ENCODE measurements around the gene MAT1A. TPM values are rescaled to one million over a fixed set of nuclear protein-coding genes. Genes with fewer than 3 reads are reported as not detected.

MAT1A gene
- total RNA-seq, 1 experiment from 2014 or later, result 2.3 TPM

DNA sequence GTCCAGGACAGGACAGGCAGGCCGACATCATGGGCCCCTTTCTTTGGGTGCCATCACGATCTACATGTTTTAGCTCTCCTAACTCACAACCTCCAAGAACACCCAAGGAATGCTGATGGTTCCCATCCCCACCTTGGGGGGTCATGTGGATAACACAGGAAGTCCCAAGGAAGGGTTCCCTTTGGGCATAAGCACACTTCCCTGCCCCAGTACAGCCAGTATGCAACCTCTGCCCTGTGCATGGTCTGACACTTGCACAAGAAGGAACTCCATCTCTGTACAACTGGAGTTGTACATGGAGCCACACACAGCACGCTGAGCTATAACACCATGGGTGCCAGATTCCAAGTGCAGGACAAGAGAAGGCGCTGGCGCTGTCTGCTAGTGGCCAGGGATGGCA lies 11.0 kb downstream of the MAT1A start:
- Mint-ChIP-seq H3K4me1 (peaks cover 13% of the 10 kb centered on the region), H3K9me3 (no peaks in the 10 kb centered on the region), H3K4me3 (no peak overlapping the region), H3K27me3 (ENCODE audit: low read depth) (no peaks in the 10 kb centered on the region; the same call in 1 of the 2 replicates), H3K27ac (no peak overlapping the region), H3K36me3 (no peaks in the 10 kb centered on the region)
- ChIA-PET CTCF (no interaction called here), POLR2A (no interaction called here)
- DNase-seq (ENCODE audit: low spot score) (no peak), ATAC-seq (no peak)
- no peak for TF ChIP-seq TEAD4 (CRISPR knock-in tag; IDR thresholded peaks at IDR 0.05)
- TF ChIP-seq NR1H2 (CRISPR knock-in tag; IDR thresholded peaks at IDR 0.05), result no peak
- no peak for TF ChIP-seq JUN (CRISPR knock-in tag; IDR thresholded peaks at IDR 0.05)
- TF ChIP-seq CTCF (IDR thresholded peaks at IDR 0.05), result no peak
- TF ChIP-seq ZNF317 (CRISPR knock-in tag; IDR thresholded peaks at IDR 0.05; ENCODE audit: borderline replicate concordance, low read depth), result no peak
- TF ChIP-seq KAT7 (CRISPR knock-in tag; IDR thresholded peaks at IDR 0.05; ENCODE audit: borderline replicate concordance), result no peak
- no peak for TF ChIP-seq FOXP4 (CRISPR knock-in tag; IDR thresholded peaks at IDR 0.05)
- TF ChIP-seq GABPB1 (CRISPR knock-in tag; IDR thresholded peaks at IDR 0.05), result no peak
- no peak for TF ChIP-seq NFE2L1 (CRISPR knock-in tag; IDR thresholded peaks at IDR 0.05)
- TF ChIP-seq ZBTB21 (CRISPR knock-in tag; IDR thresholded peaks at IDR 0.05; ENCODE audit: borderline replicate concordance), result no peak
- TF ChIP-seq ZNF396 (CRISPR knock-in tag; IDR thresholded peaks at IDR 0.05; ENCODE audit: borderline replicate concordance), result no peak
- TF ChIP-seq CREB1 (CRISPR knock-in tag; IDR thresholded peaks at IDR 0.05), result no peak
- TF ChIP-seq ZNF232 (CRISPR knock-in tag; IDR thresholded peaks at IDR 0.05), result no peak
- no peak for TF ChIP-seq OVOL2 (CRISPR knock-in tag; IDR thresholded peaks at IDR 0.05; ENCODE audit: borderline replicate concordance)
- TF ChIP-seq FOXK1 (CRISPR knock-in tag; IDR thresholded peaks at IDR 0.05), result no peak
- no peak for TF ChIP-seq NFYB (CRISPR knock-in tag; conservative IDR thresholded peaks at IDR 0.05; ENCODE audit: low read depth)
- TF ChIP-seq, protein P1, sequence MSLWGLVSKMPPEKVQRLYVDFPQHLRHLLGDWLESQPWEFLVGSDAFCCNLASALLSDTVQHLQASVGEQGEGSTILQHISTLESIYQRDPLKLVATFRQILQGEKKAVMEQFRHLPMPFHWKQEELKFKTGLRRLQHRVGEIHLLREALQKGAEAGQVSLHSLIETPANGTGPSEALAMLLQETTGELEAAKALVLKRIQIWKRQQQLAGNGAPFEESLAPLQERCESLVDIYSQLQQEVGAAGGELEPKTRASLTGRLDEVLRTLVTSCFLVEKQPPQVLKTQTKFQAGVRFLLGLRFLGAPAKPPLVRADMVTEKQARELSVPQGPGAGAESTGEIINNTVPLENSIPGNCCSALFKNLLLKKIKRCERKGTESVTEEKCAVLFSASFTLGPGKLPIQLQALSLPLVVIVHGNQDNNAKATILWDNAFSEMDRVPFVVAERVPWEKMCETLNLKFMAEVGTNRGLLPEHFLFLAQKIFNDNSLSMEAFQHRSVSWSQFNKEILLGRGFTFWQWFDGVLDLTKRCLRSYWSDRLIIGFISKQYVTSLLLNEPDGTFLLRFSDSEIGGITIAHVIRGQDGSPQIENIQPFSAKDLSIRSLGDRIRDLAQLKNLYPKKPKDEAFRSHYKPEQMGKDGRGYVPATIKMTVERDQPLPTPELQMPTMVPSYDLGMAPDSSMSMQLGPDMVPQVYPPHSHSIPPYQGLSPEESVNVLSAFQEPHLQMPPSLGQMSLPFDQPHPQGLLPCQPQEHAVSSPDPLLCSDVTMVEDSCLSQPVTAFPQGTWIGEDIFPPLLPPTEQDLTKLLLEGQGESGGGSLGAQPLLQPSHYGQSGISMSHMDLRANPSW (CRISPR knock-in tag; conservative IDR thresholded peaks at IDR 0.05; ENCODE audit: low read depth), result no peak

DNA sequence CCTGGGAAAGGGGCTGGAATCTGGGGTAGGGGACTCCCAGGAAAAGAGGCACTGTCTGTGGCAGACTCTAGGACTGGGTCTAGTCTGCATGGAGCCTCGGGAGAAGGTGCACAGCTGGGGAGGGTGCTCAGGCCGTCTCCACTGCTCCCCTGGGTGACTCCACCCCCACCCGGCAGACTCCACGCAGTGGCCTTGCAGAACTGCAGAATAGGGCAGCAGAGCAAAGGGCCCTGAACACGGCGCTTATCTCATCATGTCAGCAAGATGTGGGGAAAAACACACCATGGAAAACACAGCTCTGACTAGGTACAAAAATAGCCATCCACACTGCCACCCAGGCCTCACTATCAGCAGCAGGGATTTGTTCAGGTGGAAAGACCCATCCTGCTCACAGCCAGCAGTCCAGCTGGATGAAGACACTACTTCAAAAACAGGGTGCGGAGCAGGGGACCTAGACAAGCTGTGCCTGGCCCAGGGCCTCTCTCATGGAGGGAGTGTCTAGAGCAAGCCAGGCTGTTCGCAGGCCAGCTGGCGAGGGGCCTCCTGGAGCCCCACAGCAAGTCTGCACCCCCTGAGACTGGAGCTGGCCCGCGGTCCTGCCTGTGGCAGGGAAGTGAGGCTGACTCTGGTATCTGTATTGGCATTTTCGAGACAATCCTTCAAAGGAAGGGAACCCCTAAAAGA lies 11.7 kb downstream of the MAT1A start:
- H3K27me3 Mint-ChIP-seq (ENCODE audit: low read depth), result no peaks in the 10 kb centered on the region; the same call in 1 of the 2 replicates
- ChIA-PET CTCF (no interaction called here), POLR2A (no interaction called here)
- H3K27ac Mint-ChIP-seq, result no peak overlapping the region
- ATAC-seq, result no peak
- no peaks in the 10 kb centered on the region for H3K9me3 Mint-ChIP-seq
- no peaks in the 10 kb centered on the region for H3K36me3 Mint-ChIP-seq
- H3K4me3 Mint-ChIP-seq, result no peak overlapping the region
- peaks cover 11% of the 10 kb centered on the region for H3K4me1 Mint-ChIP-seq
- no peak for DNase-seq (ENCODE audit: low spot score)
- TF ChIP-seq FOXK1 (CRISPR knock-in tag; IDR thresholded peaks at IDR 0.05), result no peak
- TF ChIP-seq ZNF317 (CRISPR knock-in tag; IDR thresholded peaks at IDR 0.05; ENCODE audit: borderline replicate concordance, low read depth), result no peak
- TF ChIP-seq SMAD4 (CRISPR knock-in tag; IDR thresholded peaks at IDR 0.05), result no peak
- TF ChIP-seq, protein P2, sequence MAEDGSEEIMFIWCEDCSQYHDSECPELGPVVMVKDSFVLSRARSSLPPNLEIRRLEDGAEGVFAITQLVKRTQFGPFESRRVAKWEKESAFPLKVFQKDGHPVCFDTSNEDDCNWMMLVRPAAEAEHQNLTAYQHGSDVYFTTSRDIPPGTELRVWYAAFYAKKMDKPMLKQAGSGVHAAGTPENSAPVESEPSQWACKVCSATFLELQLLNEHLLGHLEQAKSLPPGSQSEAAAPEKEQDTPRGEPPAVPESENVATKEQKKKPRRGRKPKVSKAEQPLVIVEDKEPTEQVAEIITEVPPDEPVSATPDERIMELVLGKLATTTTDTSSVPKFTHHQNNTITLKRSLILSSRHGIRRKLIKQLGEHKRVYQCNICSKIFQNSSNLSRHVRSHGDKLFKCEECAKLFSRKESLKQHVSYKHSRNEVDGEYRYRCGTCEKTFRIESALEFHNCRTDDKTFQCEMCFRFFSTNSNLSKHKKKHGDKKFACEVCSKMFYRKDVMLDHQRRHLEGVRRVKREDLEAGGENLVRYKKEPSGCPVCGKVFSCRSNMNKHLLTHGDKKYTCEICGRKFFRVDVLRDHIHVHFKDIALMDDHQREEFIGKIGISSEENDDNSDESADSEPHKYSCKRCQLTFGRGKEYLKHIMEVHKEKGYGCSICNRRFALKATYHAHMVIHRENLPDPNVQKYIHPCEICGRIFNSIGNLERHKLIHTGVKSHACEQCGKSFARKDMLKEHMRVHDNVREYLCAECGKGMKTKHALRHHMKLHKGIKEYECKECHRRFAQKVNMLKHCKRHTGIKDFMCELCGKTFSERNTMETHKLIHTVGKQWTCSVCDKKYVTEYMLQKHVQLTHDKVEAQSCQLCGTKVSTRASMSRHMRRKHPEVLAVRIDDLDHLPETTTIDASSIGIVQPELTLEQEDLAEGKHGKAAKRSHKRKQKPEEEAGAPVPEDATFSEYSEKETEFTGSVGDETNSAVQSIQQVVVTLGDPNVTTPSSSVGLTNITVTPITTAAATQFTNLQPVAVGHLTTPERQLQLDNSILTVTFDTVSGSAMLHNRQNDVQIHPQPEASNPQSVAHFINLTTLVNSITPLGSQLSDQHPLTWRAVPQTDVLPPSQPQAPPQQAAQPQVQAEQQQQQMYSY (CRISPR knock-in tag; IDR thresholded peaks at IDR 0.05), result no peak
- no peak for TF ChIP-seq ZNF425 (CRISPR knock-in tag; conservative IDR thresholded peaks at IDR 0.05)
- no peak for TF ChIP-seq FOXP4 (CRISPR knock-in tag; IDR thresholded peaks at IDR 0.05)

Data from WTC11 (cell line).